Renal pelvis (tissue), 12 donors: ENCODE results near the gene RAB40A. TPM values are rescaled to one million over a fixed set of nuclear protein-coding genes. Genes with fewer than 3 reads are reported as not detected.
A peak's percentile ranks its signal among the peaks of the same experiment; 100 is the strongest.

Source experiments
- DNase-seq: peaks from one replicate; pipeline ENCODE4 v3.0.0-alpha.2; 2013
- long read RNA-seq, 16 experiments: transcript quantifications; one replicate each; lab custom pipeline, GENCODE V29; 2026
- polyA plus RNA-seq, 3 donors: library from polyadenylated mRNA; unstranded; fragments of 120-200 nt; gene quantifications; one replicate each; pipeline ENCODE4 v1.2.1, GENCODE V29; 2013; ENCODE audit not compliant: insufficient read length in 3 of 3

Gene RAB40A, protein sequence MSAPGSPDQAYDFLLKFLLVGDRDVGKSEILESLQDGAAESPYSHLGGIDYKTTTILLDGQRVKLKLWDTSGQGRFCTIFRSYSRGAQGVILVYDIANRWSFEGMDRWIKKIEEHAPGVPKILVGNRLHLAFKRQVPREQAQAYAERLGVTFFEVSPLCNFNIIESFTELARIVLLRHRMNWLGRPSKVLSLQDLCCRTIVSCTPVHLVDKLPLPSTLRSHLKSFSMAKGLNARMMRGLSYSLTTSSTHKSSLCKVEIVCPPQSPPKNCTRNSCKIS
- polyA plus RNA-seq, result 1 to 10 TPM; 2.4 to 4.8 (median 4.3) TPM
- long read RNA-seq, donor 1, partial matches to known transcripts, result 314 of 386 reads
- long read RNA-seq, donor 1, other reads (novel, unspliced or antisense), result 70 of 386 reads
- long read RNA-seq, donor 2, partial matches to known transcripts, result 0 of 3 reads
- long read RNA-seq, donor 2, other reads (novel, unspliced or antisense), result 0 of 3 reads
- long read RNA-seq, donor 3, partial matches to known transcripts, result 0 of 3 reads
- long read RNA-seq, donor 3, other reads (novel, unspliced or antisense), result 0 of 3 reads
- long read RNA-seq, donor 4, partial matches to known transcripts, result 0 of 4 reads
- long read RNA-seq, donor 4, other reads (novel, unspliced or antisense), result 0 of 4 reads
- long read RNA-seq, donor 5, result 0 reads
- long read RNA-seq, donor 6, transcript RAB40A-202 (1 exons, 3,126 nt), result major isoform, 9 of 9 reads
- long read RNA-seq, donor 6, partial matches to known transcripts, result 0 of 9 reads
- long read RNA-seq, donor 6, other reads (novel, unspliced or antisense), result 0 of 9 reads
- long read RNA-seq, donor 7, partial matches to known transcripts, result 0 of 2 reads
- long read RNA-seq, donor 7, other reads (novel, unspliced or antisense), result 0 of 2 reads
- long read RNA-seq, donor 8, partial matches to known transcripts, result 0 of 1 reads
- long read RNA-seq, donor 8, other reads (novel, unspliced or antisense), result 0 of 1 reads
- long read RNA-seq, donor 9, partial matches to known transcripts, result 0 of 2 reads
- long read RNA-seq, donor 9, other reads (novel, unspliced or antisense), result 0 of 2 reads
- long read RNA-seq, donor 10, transcript RAB40A-202 (1 exons, 3,126 nt), result major isoform, 6 of 6 reads
- long read RNA-seq, donor 10, partial matches to known transcripts, result 0 of 6 reads
- long read RNA-seq, donor 10, other reads (novel, unspliced or antisense), result 0 of 6 reads
- long read RNA-seq, donor 11, partial matches to known transcripts, result 0 of 4 reads
- long read RNA-seq, donor 11, other reads (novel, unspliced or antisense), result 0 of 4 reads
- long read RNA-seq, donor 12, transcript RAB40A-202 (1 exons, 3,126 nt), result major isoform, 5 of 5 reads
- long read RNA-seq, donor 12, partial matches to known transcripts, result 0 of 5 reads
- long read RNA-seq, donor 12, other reads (novel, unspliced or antisense), result 0 of 5 reads
- long read RNA-seq, donor 13, transcript RAB40A-202 (1 exons, 3,126 nt), result major isoform, 6 of 6 reads
- long read RNA-seq, donor 13, partial matches to known transcripts, result 0 of 6 reads
- long read RNA-seq, donor 13, other reads (novel, unspliced or antisense), result 0 of 6 reads
- long read RNA-seq, donor 14, transcript RAB40A-202 (1 exons, 3,126 nt), result major isoform, 9 of 9 reads
- long read RNA-seq, donor 14, partial matches to known transcripts, result 0 of 9 reads
- long read RNA-seq, donor 14, other reads (novel, unspliced or antisense), result 0 of 9 reads
- long read RNA-seq, donor 15, partial matches to known transcripts, result 0 of 2 reads
- long read RNA-seq, donor 15, other reads (novel, unspliced or antisense), result 0 of 2 reads
- long read RNA-seq, donor 16, partial matches to known transcripts, result 0 of 2 reads
- long read RNA-seq, donor 16, other reads (novel, unspliced or antisense), result 0 of 2 reads

GRCh38 chrX:103519389-103519788 is at the start of gene RAB40A:
Gene RAB40A, minus strand, starts transcription at chrX:103519489. Its CDS starts 18,733 bp downstream, at chrX:103500756.
- no peak for DNase-seq

DNA sequence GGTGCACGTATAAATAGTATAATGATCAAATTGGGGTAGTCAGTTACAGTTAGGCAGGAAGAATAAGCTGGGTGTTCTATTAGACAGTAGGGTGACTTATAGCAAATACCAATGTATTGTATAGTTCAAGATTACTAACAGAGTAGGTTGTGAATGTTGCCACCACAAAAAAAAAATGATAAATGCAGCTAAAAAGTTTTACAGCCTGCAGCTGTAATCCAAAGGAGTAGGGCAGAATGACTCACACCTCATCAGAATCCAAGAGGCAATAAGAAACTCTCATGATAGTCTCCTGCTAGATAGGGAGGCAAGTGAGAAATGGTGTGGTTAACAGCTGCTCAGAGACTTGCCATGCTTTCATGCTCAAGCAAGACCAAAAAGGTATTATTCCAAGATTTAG is 46.5 kb upstream of the RAB40A start:
- no peak for DNase-seq

DNA sequence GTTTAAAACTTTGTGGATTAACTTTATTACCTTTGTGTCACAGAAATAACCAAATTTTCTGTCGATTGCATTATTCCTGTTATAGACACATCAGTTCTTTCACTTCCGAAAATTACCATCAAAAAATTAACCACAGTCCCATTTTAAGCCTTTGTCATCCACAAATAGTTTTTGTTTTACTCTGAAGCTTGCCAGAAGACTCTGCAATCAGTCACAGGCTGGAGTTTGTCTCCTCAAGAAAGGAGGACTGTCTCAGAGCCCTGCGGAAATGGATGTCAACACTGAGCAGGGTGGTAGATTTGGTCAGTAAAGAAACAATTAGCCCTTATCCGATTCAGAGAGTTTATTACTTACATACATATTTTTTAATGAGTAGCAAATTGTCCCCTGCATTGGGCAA is 45.9 kb upstream of the RAB40A start:
- no peak for DNase-seq

- DNase-seq, result no peak
Measured at GRCh38 chrX:103562801-103563200, 43.5 kb upstream of the RAB40A start.

DNA sequence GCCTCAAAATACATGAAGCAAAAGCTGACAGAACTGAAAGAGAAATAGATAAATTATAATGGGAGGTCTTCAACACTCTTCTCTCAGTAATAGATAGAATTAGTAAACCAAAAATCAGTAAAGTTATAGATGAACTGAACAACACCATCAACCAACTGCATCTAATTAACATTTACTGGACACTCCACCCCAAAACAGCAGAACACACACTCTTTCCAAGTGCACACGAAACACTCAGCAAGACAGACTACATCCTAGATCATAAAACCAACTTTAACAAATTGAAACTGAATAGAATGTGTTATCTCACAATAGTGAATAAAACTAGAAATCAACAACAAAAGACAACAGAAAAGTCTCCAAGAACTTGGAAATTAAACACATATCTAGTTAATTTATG is 41.0 kb upstream of the RAB40A start:
- no peak for DNase-seq

GRCh38 chrX:103556963-103557612 is 37.8 kb upstream of the RAB40A start:
- no peak for DNase-seq

DNA sequence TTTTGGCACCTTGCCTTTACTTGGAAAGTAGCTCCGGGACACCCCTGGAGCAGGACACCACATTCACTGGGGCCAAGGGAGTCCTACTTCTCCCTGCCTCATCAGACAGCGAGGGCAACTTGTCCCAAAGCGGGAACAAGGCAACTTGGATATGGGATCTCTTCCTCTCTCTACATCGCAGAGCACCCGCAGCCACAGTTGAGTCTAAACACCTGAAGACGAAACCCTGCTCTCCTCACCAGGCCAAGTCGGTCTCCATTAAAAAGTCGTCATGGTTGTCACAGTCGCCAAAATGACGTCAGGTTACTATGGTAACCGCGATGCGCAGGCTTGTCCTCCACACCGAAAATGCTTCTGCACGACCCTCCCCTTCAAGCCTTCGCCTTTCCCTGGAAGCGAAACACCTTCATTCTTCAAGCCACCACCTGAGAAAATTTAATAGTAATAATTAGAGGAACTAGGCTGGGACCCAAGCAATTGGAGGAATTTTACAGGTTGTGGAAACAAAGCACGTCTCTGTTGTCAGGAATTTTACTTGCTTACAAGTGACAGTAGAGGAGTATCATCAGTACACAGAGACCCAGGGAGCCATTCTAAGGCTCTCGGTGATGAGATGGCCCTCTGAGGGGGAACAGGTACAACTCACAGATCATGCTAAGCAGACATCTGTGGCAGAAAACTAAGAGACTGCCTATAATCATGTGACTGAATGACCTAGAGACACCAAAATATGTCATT is 35.6 kb upstream of the RAB40A start:
- peak; percentile 85 for DNase-seq

DNA sequence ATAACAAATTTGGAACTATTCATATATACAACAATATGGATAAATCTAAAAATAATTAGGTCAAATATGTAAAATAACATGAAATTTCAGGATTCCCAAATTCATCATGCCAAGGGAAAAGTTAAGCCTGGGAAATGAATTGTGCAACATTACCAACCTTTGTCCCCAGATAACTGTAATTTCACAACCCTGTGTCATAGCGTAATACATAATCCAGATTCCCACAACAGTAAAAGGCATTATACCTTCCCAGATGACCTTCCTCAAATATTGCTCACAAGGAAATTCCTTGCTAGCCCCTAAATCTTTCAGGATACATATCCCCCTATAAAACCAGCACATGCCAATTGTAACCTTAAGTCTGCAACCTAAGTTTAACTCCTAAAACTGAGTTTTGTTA is 32.9 kb upstream of the RAB40A start:
- DNase-seq, result no peak

DNA sequence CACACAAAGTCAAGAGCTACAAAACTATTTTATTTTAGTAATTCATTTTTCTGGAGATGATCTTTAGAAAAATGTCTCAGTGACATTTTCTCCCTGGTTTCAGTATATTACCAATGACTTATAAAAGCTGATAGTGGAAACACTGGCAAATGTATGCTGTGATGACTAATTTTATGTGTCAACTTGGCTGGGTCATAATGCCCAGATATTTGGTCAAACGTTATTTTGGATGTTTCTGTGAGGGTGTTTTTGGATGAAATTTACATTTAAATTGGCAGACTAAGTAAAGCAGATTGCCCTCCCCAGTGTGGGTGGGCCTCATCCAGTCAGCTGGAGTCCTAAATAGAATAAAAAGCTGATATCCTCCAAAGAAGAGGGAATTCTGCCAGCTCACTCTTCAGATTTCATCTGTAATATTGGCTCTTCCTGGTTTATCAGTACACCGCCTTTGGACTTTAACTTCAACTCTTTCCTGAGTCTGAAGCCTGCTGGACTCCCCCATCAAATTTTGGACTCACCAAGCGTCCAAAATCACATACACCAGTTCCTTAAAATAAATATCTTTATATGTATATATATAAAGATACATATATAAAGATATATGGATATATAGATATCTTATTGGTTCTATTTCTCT is 31.2 kb upstream of the RAB40A start:
- no peak for DNase-seq

GRCh38 chrX:103549916-103550315 is 30.6 kb upstream of the RAB40A start:
- DNase-seq, result no peak

DNA sequence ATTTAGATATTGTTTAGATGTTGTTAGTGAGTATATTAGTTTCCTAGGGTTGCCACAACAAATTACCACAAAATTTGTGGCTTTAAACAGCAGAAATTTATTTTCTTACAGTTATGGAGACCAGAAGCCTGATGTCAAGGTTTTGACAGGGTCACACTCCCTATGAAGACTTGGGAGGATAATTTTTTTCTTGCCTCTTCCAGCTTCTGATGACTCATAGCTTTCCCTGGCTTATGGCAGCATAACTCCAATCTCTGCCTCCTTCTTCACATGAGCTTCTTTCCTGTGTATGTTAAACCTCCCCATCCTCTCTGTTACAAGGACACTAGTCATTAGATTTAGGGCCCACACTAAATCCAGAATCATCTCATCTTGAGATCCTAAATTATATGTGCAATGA is 20.9 kb upstream of the RAB40A start:
- DNase-seq, result no peak

DNA sequence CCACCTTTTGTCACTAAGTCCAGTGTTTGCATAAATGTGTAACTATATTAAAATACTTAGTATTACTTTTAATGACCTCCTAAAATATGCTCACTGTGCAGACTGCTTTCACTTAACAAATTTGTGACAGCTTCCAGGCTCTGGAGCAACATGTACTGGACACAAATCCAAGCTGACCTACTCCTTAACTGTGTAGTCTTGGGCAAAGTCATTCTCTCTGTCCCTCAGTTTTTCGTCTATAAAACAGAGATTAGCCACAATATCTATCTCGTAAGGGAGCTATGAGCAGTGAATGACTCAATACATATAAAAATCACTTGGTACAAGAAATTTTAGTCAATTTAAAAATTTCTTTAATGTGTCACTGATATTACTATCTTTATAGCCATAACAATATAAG is 20.4 kb upstream of the RAB40A start:
- DNase-seq, result no peak

- no peak for DNase-seq
Measured at GRCh38 chrX:103538728-103539127, 19.4 kb upstream of the RAB40A start.

DNA sequence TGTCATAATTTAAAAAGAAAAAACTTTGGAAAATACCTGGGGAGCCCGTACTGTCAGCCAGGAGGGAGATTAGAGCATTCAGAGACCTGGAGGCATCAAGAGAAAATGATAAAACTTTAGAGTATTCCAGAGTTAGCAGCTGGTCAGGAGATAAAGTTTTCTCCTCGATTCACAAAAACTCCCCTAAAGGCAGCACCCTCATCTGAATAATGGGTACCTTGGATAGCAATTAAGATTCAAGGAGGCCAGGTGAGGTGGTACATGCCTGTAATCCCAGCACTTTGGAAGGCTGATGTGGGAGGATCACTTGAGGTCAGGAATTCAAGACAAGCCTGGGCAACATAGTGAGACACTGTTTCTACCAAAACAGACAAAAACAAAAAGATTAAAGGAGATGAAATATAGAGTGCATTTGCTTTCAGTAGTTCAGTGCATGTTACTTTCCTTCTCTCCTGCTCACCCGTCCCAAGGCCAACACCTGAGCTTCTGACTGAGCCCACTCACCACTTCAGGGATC is 18.6 kb upstream of the RAB40A start:
- DNase-seq, result no peak

DNA sequence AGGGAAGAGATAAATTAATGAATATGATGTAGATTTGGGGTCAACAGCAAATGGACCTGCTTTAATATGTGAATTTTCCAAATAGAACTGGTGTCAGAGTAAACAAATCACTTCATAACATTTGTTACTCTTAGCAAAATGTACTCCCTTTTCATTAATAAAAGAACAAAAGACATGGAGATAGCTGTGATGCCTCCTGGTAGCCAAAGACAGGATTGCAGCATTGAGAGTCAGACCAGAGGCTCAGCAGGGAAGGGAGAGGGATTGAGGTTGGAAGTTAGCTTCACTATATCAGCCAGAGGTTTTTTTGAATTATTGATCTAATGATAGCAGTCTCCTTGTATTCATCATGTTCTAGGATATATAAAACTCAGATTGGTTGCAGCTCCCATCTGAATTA is 17.4 kb upstream of the RAB40A start:
- no peak for DNase-seq

- no peak for DNase-seq
Measured at GRCh38 chrX:103536071-103536470, 16.8 kb upstream of the RAB40A start.

- no peak for DNase-seq
Measured at GRCh38 chrX:103535206-103535605, 15.9 kb upstream of the RAB40A start.

DNA sequence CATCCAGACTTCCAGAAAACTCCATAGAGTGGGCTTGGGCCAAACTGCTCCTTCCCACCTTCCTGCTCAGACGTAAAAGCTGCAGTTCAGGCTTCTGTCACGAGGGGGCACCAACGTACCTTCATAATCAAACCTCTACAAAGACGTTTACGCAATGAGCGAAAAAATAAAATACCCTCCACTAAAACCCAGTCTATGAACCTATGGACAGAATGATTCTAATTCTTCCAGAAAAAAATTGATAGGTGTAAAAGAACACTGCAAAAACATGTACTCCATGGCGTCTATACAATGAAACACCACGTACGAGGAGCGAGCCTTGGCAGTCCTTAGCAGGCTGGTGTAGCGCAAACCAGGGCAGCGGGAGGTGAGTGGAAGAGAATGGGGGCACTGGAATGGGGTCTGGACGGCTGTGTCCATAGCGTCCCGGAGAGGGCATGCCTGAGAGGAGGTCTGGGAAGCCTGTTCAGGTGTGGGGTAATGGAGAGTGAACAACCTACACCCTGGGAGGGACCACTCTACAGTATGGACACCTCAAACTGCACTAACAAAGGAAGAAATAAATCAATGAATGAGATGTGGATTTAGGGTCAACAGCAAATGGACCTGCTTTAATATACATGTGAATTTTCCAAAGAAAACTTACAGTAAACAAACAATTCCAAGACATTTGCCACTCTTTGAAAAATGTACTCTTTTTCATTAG is 14.4 kb upstream of the RAB40A start:
- peak; percentile 71 for DNase-seq
